Muscle of back (tissue), 11 donors: Measurements from ENCODE around the gene RNASE4. TPM values are rescaled to one million over a fixed set of nuclear protein-coding genes. Genes with fewer than 3 reads are reported as not detected.
"Not testable (repeated sequence)": the region's sequence is repeated elsewhere in the genome, so short reads cannot be mapped to it uniquely, and the experiment has no call there.

ENCODE experiments used
- DNase-seq, 3 donors: peaks; one replicate each; pipeline versions ENCODE4 v3.0.0 to v3.0.0-alpha.2; 2013
- polyA plus RNA-seq, 10 donors: library from polyadenylated mRNA; unstranded; fragments of 120-200 nt; gene quantifications; one replicate each; pipeline ENCODE4 v1.2.1, GENCODE V29; 2013; ENCODE audit not compliant: insufficient read length in 10 of 10

The RNASE4 gene
- polyA plus RNA-seq, 10 donors, result 1.3 to 10.3 (median 4.0) TPM

DNA sequence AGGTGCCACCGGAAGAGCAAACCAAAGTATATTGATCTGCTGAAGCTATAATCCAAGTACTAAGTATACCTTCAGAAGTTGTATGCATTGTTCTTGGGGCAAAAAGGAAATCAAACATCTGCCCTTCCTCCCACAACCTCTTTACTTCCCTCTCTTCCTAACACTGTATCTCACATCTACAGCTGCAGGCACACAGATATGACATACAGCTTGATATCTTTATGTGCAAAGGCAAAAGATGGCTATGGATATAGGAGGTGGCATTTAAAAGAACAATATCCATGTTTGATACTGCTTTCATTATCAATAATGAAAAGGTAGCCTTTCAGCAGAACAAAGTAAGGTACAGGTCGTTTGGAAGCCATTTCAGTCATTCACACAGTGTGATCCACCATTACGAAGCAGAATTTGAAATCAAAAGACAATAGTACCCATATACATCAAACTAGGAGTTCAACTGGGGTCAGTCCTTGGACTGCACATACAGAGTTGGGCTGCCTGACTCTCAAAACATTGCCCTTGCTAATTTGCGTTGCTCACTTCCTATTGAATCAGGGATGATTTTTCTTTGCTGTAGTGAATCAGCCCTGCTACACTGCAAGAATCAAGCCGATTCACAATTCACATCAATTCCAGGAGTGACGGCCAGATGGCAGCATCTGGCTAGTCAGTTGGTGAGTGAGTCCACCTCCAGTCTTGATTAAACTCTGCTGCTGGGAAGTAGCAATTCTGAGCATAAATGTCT, 13.1 kb downstream of the RNASE4 start:
- peak; percentile 45 to 77 (median 62) for DNase-seq

GRCh38 chr14:20698018-20698329, 13.6 kb downstream of the RNASE4 start:
- DNase-seq, result no peak

GRCh38 chr14:20698934-20699333, 14.6 kb downstream of the RNASE4 start:
- no peak for DNase-seq

DNA sequence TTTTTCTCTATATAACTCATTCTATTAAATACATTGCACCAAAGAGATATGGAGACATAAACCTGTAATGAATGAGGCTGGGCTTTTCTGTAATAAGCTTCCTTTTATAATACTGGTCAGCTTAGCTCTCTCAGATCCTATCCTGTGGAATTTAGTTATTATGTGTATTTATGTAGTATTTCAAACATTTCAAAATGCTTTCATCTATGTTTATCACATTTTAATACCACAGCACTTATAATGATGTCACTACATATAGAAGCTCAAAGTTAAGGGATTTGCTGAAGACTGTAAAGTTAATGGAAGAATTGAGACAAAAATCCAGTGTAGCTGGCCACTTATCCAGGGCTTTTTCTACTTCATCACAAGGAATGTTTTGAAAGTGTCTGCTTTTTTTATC, 15.6 kb downstream of the RNASE4 start:
- DNase-seq, result no peak

- DNase-seq, result not testable (repeated sequence)
These were observed 16.6 kb downstream of the RNASE4 start for GRCh38 chr14:20700965-20701364.

DNA sequence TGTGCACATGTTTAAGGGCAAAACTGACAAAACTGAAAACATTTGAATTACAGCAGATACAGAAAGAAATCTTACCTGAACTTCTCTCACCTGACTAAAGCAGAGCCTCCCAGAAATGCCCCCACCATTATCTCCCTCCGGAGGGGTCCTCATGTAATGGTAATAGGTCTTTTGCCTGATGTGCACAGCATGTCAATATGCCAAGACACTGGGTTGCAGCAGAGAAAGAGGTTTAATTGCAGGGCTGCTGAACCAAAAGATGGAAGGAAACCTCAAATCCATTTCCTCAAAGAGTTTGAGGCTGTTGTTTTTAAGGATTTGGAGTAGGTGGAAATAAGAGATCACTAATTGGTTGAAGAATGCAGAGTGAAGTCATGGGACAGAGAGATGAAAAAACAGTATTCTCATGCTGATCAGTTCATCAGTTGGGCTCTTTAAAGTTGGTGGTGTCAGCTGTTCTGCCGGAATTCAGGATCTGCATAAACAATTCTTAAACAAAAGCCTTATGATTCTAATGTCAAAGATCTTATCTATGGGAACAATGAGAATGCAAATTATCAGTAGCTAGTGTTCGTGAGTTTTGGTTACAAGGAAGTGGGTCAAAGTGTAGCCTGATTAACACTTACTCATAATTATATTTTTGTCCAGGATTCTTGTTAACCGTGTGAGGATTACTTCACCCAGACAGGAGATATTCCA, 22.4 kb downstream of the RNASE4 start:
- DNase-seq, result no peak

DNA sequence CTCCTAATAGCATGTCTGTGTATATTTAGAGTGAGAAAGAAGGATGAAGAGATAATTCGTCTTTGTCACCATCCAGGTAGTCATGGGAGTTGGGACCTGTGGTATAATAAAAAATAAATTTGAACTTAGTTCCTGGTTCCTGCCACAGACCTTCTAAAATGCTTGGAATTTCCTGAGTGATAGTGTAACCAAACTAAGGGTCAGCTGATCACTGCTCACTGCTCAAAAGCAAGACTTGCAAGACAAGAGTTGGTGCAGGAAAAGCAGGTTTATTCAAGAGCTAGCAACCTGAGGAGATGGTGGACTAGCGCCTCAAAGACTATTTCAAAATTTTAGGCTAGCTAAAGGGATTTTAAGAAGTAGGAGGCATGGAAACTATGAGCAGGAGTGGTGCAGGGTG, 23.3 kb downstream of the RNASE4 start:
- no peak for DNase-seq

GRCh38 chr14:20711261-20711660, 26.9 kb downstream of the RNASE4 start:
- no peak for DNase-seq

- DNase-seq, result no peak
These were observed 27.3 kb downstream of the RNASE4 start for GRCh38 chr14:20711685-20712084.

DNA sequence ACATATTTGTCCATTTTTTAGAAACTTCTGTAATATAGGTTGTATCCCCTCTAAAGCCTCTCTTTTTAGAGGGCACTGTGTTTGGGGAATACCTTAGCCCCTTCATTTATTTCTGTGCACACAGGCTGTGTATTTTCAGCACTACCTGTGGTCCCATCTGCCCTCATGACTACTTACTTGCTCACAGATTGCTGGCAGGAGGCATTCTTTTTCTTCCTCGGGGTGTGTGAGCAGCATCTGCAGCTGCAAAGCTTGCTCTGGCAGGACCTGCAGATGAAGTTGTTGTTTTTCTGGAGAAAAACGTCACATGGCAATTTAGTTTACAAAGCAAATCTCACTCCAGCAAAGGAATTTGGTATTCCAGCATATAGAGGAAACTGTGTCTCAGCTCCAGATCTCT, 28.5 kb downstream of the RNASE4 start:
- DNase-seq, result peak in 1 of 3 donors; percentile 11

DNA sequence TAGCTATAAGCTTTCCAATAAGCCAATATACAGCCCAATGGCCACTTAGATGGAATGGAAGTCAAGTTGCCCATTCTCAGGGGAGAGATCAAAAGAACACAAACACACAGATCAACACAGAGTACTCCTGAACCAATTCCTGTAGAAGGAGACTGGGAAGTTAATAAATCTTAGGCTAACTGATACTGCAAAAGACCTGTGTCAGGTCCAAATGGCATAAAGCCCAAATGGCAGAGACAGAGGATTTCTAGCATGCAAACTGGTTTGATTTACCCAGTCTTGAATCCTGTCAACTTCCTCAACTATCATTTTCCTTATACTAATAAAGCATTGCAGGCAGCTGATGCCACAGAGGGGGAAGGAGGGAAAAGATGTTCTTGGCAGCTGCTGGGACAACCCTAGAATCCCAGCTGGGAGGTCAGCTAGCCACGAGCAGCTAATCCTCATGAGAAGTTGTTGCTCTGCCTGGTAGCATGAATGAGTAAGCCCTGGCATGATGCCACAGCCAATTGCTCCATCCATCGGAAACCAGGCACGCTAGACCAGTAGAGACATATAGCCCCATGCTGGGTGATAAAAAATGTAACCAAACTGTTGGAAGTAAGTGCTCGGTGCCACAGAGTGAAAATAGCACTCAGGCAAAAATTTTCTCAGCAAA, 30.4 kb downstream of the RNASE4 start:
- no peak for DNase-seq

- DNase-seq, result no peak
These were observed 35.4 kb downstream of the RNASE4 start for GRCh38 chr14:20719777-20720176.

GRCh38 chr14:20720741-20721140, 36.4 kb downstream of the RNASE4 start:
- no peak for DNase-seq

DNA sequence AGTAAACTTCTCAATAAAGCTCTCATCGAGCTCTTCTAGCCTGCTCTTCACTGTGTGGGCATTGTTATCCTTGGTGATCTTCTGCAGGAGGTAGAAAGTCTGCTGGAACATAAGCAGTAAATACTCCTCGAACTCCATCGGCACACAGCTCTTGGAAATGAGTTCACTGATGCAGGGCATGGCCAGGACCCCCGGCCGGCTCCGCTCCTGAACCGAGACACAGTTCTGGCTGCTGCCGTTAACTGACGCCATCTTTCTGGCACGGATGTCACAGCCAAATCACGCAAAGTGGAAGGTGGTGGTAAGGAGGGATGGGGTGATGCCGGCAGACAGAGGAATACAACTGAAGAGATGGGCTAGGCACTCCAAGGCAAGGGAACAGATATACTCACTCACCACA, 37.7 kb downstream of the RNASE4 start:
- no peak for DNase-seq

GRCh38 chr14:20723488-20723887, 39.1 kb downstream of the RNASE4 start:
- no peak for DNase-seq

GRCh38 chr14:20726121-20726520, 41.8 kb downstream of the RNASE4 start:
- not testable (repeated sequence) for DNase-seq

DNA sequence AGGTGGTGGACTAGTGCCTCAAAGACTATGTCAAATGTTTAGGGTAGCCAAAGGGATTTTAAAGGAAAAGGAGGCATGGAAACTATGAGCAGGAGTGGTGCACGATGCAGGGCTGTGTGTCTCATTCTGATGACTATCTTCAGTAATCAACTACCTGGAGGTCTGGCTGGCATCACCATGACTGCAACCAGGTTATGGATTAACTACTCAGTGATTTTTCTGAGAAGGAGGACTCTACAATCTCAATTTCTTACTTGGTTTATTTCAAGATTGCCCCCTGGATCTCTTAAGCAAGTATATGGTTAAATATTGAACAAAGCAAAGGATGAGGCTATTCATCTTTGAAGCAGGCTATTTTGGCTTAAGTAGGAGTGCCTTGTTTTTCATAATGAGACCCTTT, 42.2 kb downstream of the RNASE4 start:
- no peak for DNase-seq

DNA sequence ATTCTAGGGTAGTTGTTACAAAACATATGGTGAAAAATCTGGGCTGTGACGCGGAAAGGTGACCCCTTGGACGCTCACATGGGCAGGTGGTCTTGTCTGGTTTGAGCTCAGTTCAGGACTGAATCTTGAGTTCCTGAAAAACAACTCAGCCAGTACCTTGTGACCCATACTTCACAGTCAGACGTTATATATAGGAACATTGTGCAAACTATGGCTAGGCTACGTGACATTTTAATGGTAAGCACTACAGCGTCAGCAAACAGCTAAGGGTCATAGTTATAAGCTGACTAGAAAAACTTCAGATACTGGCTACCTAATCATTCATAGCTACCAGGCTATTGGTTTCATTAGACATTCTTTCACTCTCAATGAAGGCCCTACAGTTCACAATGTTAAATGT, 46.5 kb downstream of the RNASE4 start:
- DNase-seq, result peak in 1 of 3 donors; percentile 12

DNA sequence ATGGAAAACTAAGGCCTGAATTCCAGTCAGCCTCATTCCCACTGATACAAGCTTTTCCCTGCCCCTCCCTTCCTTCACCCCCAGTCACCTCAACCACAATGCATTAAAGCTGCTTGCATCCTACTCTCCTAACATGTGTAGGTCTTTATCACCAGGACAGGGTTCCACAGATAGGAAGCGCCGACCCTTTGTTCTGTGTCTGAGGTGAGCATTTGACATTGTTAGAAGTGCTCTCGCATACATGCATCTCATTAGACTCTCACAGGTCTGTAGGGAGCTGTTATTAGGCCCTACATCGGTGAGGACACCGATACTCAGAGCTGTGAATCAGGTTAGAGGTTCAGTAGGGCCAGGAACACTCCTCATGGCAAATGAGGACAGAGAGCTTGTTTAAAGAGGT, 48.1 kb downstream of the RNASE4 start:
- no peak for DNase-seq

GRCh38 chr14:20732979-20733635, 48.7 kb downstream of the RNASE4 start:
- peak in 1 of 3 donors; percentile 25 for DNase-seq

GRCh38 chr14:20733684-20734429, 49.5 kb downstream of the RNASE4 start:
- no peak for DNase-seq

- DNase-seq, result no peak
These were observed 50.1 kb downstream of the RNASE4 start for GRCh38 chr14:20734430-20734806.
